Tibial nerve (tissue), 4 donors: ENCODE results near the gene KIF6.
A peak's percentile ranks its signal among the peaks of the same experiment; 100 is the strongest.

Experiments
- CTCF ChIP-seq, 5 experiments: fragments of 200-600 bp in 3 of 5; fragments of 450-650 bp in 2 of 5; sonication (generic) in 3 of 5; IDR thresholded peaks; one replicate each; pipeline ENCODE4 v1.5.1; 2016 to 2019; ENCODE audit warnings: antibody characterized with exemption in 5 of 5, mild to moderate bottlenecking in 3 of 5, moderate library complexity in 2 of 5
- EP300 ChIP-seq, 2 donors: sonication (generic); formaldehyde crosslinking; IDR thresholded peaks; one replicate each; pipeline ENCODE4 v1.6.1; 2017; ENCODE audit warnings: antibody characterized with exemption in 2 of 2, mild to moderate bottlenecking in 1 of 2
- POLR2A ChIP-seq, 2 donors: fragments of 450-650 bp; IDR thresholded peaks; one replicate each; pipeline ENCODE4 v1.6.1; 2017; ENCODE audit warnings: antibody characterized with exemption in 2 of 2, mild to moderate bottlenecking in 2 of 2, moderate library complexity in 2 of 2

- TF ChIP-seq CTCF (IDR thresholded peaks at IDR 0.05) (no peak), EP300 (IDR thresholded peaks at IDR 0.05) (peak in 1 of 2 donors; percentile 50), POLR2A (IDR thresholded peaks at IDR 0.05) (no peak)
Observed at GRCh38 chr6:39688494-39688893, 36.7 kb downstream of the KIF6 start.
